HUDEP-2 (cell line): ENCODE results near the gene QPRT.
"Not testable (repeated sequence)": the region's sequence is repeated elsewhere in the genome, so short reads cannot be mapped to it uniquely, and the experiment has no call there.

Experiments used
- DNase-seq, 76 experiments: peaks; one replicate each; lab custom pipeline; 2025; ENCODE audit not compliant: unreplicated experiment in 76 of 76; lab: John Stamatoyannopoulos, UW

Gene QPRT

GRCh38 chr16:29662000-29662728 lies 16.8 kb upstream of the QPRT start:
- DNase-seq: peak in 3 of 76 experiments; percentile 26 to 57 (median 46)

GRCh38 chr16:29662729-29663015 lies 16.3 kb upstream of the QPRT start:
- peak in 49 of 76 experiments; percentile 28 to 87 (median 55) for DNase-seq

- DNase-seq: peak in 75 of 76 experiments; percentile 62 to 98 (median 88)
Observed at GRCh38 chr16:29663016-29663806, 15.8 kb upstream of the QPRT start, which contains the start of gene SPN. Gene SPN, plus strand, starts transcription at chr16:29663247. Its CDS starts 482 bp downstream, at chr16:29663729.

- peak in 4 of 76 experiments; percentile 62 to 86 (median 72) for DNase-seq
Observed at GRCh38 chr16:29663807-29664090, 15.2 kb upstream of the QPRT start.

GRCh38 chr16:29664091-29664921 lies 14.7 kb upstream of the QPRT start:
- DNase-seq: peak in 54 of 76 experiments; percentile 15 to 76 (median 48)

GRCh38 chr16:29665294-29666077 lies 13.5 kb upstream of the QPRT start:
- peak in 29 of 76 experiments; percentile 16 to 54 (median 29) for DNase-seq

GRCh38 chr16:29667322-29667610 lies 11.7 kb upstream of the QPRT start:
- DNase-seq: not testable (repeated sequence)

GRCh38 chr16:29667755-29668154 lies 11.2 kb upstream of the QPRT start:
- DNase-seq: no peak

- DNase-seq: no peak
Observed at GRCh38 chr16:29668267-29668666, 10.7 kb upstream of the QPRT start.

- no peak for DNase-seq
Observed at GRCh38 chr16:29673501-29673900, 5.5 kb upstream of the QPRT start.

GRCh38 chr16:29674188-29674587 lies 4.8 kb upstream of the QPRT start:
- peak in 73 of 76 experiments; percentile 30 to 92 (median 78) for DNase-seq

GRCh38 chr16:29675811-29676643 lies 3.0 kb upstream of the QPRT start:
- peak in 13 of 76 experiments; percentile 15 to 55 (median 26) for DNase-seq

- DNase-seq: no peak
Observed at GRCh38 chr16:29676989-29677785, 1.8 kb upstream of the QPRT start.

GRCh38 chr16:29680180-29680598 lies 1.2 kb downstream of the QPRT start:
- no peak for DNase-seq

GRCh38 chr16:29683543-29684090 lies 4.6 kb downstream of the QPRT start:
- no peak for DNase-seq

GRCh38 chr16:29684679-29685078 lies 5.7 kb downstream of the QPRT start:
- DNase-seq: no peak

GRCh38 chr16:29686740-29687332 lies 7.9 kb downstream of the QPRT start:
- no peak for DNase-seq

- no peak for DNase-seq
Observed at GRCh38 chr16:29687755-29688154, 8.8 kb downstream of the QPRT start.
